ENCODE results near the gene ZCCHC8.
"Not testable (repeated sequence)": the region's sequence is repeated elsewhere in the genome, so short reads cannot be mapped to it uniquely, and the experiment has no call there.

DNA sequence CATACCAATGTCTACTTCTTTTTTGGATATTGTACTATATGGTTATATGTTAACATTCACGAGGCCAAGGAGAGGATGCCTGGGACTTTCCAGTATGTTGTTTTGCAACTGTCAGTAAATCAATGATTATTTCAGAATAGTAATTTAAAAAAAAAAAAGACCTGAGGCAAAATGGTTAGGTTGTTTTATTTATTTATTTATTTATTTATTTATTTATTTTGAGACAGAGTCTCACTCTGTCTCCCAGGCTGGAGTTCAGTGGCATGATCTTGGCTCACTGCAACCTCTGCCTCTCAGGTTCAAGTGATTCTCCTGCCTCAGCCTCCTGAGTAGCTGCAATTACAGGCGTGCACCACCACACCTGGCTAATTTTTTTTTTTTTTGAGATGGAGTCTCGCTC lies 52.9 kb downstream of the ZCCHC8 start:
- TF ChIP-seq, protein P1, sequence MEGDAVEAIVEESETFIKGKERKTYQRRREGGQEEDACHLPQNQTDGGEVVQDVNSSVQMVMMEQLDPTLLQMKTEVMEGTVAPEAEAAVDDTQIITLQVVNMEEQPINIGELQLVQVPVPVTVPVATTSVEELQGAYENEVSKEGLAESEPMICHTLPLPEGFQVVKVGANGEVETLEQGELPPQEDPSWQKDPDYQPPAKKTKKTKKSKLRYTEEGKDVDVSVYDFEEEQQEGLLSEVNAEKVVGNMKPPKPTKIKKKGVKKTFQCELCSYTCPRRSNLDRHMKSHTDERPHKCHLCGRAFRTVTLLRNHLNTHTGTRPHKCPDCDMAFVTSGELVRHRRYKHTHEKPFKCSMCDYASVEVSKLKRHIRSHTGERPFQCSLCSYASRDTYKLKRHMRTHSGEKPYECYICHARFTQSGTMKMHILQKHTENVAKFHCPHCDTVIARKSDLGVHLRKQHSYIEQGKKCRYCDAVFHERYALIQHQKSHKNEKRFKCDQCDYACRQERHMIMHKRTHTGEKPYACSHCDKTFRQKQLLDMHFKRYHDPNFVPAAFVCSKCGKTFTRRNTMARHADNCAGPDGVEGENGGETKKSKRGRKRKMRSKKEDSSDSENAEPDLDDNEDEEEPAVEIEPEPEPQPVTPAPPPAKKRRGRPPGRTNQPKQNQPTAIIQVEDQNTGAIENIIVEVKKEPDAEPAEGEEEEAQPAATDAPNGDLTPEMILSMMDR (IDR thresholded peaks at IDR 0.05; ENCODE audit: low read depth, low read length) = not testable (repeated sequence)
- not testable (repeated sequence) for TF ChIP-seq POLR2A (IDR thresholded peaks at IDR 0.05; ENCODE audit: extremely low read depth, insufficient read length); MYC (IDR thresholded peaks at IDR 0.05; ENCODE audit: low read depth, low read length)
- TF ChIP-seq, protein P2, sequence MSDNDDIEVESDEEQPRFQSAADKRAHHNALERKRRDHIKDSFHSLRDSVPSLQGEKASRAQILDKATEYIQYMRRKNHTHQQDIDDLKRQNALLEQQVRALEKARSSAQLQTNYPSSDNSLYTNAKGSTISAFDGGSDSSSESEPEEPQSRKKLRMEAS (IDR thresholded peaks at IDR 0.05; ENCODE audit: low read depth, low read length) = not testable (repeated sequence)

All from NB4 (cell line).